ENCODE results near the gene MACO1.

Gene MACO1

DNA sequence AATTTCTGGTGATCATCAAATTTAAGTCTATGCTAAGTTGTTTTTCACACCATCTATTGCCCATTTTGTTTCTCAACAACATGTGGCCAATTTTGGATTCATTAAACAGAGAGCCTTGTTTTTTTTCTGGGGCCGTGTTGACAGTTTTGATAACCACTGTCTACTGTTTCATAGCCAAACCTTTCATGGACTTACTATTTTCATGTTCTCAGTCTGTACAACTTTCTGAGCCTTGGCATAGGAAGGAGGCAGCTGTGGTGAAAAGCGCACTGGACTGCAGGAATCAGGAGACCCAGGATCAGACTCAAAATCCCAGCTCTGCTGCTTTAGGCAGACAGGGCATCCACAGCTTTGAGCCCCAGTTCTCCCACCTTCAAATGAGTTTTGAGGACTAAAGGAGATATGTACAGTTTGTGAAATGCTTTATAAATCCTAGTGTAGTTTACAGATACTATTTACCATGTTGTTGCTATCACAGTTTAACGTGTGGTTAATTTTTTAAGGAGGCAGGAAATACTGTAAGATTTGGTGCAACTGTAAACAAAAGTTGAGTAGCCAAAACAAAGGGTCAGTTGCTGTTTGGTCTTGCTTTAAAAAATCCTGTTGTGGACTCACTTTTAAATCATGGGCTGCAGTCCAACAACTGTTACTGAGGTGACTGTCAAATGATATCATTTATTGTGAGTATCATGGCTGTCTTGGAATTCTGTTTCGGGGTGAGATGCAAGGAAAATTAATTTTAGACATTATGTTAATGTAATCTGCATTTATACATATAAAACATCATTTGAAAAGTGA is 2.9 kb downstream of the MACO1 start:
- TF ChIP-seq OSR1 (CRISPR knock-in tag; IDR thresholded peaks at IDR 0.05) (no peak), RARB (CRISPR knock-in tag; IDR thresholded peaks at IDR 0.05) (no peak), ZNF565 (CRISPR knock-in tag; conservative IDR thresholded peaks at IDR 0.05; ENCODE audit: low read depth) (no peak), SNAI2 (CRISPR knock-in tag; IDR thresholded peaks at IDR 0.05) (no peak), ZFP30 (CRISPR knock-in tag; IDR thresholded peaks at IDR 0.05) (no peak), TOX (CRISPR knock-in tag; IDR thresholded peaks at IDR 0.05; ENCODE audit: borderline replicate concordance) (no peak), TCF4 (CRISPR knock-in tag; IDR thresholded peaks at IDR 0.05; ENCODE audit: borderline replicate concordance) (no peak), ZNF8 (CRISPR knock-in tag; IDR thresholded peaks at IDR 0.05) (no peak), ZC3H10 (CRISPR knock-in tag; IDR thresholded peaks at IDR 0.05) (no peak), ZFP3 (CRISPR knock-in tag; IDR thresholded peaks at IDR 0.05) (no peak), PPARA (CRISPR knock-in tag; IDR thresholded peaks at IDR 0.05; ENCODE audit: borderline replicate concordance) (no peak)
- TF ChIP-seq, protein P1, sequence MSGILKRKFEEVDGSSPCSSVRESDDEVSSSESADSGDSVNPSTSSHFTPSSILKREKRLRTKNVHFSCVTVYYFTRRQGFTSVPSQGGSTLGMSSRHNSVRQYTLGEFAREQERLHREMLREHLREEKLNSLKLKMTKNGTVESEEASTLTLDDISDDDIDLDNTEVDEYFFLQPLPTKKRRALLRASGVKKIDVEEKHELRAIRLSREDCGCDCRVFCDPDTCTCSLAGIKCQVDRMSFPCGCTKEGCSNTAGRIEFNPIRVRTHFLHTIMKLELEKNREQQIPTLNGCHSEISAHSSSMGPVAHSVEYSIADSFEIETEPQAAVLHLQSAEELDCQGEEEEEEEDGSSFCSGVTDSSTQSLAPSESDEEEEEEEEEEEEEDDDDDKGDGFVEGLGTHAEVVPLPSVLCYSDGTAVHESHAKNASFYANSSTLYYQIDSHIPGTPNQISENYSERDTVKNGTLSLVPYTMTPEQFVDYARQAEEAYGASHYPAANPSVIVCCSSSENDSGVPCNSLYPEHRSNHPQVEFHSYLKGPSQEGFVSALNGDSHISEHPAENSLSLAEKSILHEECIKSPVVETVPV (CRISPR knock-in tag; IDR thresholded peaks at IDR 0.05) = no peak
- TF ChIP-seq, protein P2, sequence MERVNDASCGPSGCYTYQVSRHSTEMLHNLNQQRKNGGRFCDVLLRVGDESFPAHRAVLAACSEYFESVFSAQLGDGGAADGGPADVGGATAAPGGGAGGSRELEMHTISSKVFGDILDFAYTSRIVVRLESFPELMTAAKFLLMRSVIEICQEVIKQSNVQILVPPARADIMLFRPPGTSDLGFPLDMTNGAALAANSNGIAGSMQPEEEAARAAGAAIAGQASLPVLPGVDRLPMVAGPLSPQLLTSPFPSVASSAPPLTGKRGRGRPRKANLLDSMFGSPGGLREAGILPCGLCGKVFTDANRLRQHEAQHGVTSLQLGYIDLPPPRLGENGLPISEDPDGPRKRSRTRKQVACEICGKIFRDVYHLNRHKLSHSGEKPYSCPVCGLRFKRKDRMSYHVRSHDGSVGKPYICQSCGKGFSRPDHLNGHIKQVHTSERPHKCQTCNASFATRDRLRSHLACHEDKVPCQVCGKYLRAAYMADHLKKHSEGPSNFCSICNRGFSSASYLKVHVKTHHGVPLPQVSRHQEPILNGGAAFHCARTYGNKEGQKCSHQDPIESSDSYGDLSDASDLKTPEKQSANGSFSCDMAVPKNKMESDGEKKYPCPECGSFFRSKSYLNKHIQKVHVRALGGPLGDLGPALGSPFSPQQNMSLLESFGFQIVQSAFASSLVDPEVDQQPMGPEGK (CRISPR knock-in tag; IDR thresholded peaks at IDR 0.05; ENCODE audit: borderline replicate concordance) = no peak
- TF ChIP-seq, protein P3, sequence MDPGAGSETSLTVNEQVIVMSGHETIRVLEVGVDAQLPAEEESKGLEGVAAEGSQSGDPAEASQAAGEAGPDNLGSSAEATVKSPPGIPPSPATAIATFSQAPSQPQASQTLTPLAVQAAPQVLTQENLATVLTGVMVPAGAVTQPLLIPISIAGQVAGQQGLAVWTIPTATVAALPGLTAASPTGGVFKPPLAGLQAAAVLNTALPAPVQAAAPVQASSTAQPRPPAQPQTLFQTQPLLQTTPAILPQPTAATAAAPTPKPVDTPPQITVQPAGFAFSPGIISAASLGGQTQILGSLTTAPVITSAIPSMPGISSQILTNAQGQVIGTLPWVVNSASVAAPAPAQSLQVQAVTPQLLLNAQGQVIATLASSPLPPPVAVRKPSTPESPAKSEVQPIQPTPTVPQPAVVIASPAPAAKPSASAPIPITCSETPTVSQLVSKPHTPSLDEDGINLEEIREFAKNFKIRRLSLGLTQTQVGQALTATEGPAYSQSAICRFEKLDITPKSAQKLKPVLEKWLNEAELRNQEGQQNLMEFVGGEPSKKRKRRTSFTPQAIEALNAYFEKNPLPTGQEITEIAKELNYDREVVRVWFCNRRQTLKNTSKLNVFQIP (CRISPR knock-in tag; IDR thresholded peaks at IDR 0.05; ENCODE audit: borderline replicate concordance, low read depth) = no peak
- ATAC-seq = no peak

DNA sequence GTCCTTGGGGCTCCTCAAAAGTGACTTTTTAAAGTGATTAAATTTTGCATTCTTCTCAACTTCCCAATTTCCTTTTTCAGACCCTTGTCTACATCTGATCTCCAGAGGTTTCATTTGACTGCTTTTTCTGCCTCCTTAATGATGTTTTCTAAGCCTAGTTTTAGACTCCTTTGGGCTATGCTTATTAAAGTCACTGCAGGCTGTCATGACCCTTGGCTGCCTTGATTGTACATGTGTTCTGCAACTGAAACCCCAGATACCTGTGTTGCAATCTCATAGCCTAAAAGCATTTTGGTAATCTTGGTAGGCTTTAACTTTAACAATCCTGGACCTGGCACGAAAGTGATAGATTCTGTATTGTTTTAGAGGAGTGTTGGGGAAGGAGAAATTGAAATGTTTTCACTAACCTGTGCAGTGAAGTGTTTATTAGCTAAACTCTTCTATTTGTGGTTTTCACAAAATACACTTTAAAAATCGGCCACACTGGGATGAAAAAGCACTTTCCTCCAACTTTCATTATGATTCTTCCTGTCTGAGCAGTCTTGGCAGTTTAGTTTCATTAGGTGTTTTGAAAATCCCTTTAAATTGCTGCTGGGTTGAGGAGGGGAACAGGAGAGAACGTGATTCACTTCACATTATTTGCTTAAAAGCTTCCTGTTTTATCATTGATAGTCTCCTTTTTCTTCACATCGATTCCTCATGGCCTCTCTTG is 4.9 kb downstream of the MACO1 start:
- TF ChIP-seq BACH2 (CRISPR knock-in tag; IDR thresholded peaks at IDR 0.05; ENCODE audit: borderline replicate concordance) = no peak
- TF ChIP-seq ESRRG (CRISPR knock-in tag; IDR thresholded peaks at IDR 0.05) = no peak
- TF ChIP-seq ZC3H10 (CRISPR knock-in tag; IDR thresholded peaks at IDR 0.05) = no peak
- no peak for TF ChIP-seq ZNF565 (CRISPR knock-in tag; conservative IDR thresholded peaks at IDR 0.05; ENCODE audit: low read depth)
- TF ChIP-seq ISL1 (CRISPR knock-in tag; IDR thresholded peaks at IDR 0.05) = no peak
- TF ChIP-seq ZFP30 (CRISPR knock-in tag; IDR thresholded peaks at IDR 0.05) = no peak
- TF ChIP-seq TOX (CRISPR knock-in tag; IDR thresholded peaks at IDR 0.05; ENCODE audit: borderline replicate concordance) = no peak
- no peak for TF ChIP-seq RARB (CRISPR knock-in tag; IDR thresholded peaks at IDR 0.05)
- TF ChIP-seq, protein P2 (CRISPR knock-in tag; IDR thresholded peaks at IDR 0.05; ENCODE audit: borderline replicate concordance) = no peak
- TF ChIP-seq TCF4 (CRISPR knock-in tag; IDR thresholded peaks at IDR 0.05; ENCODE audit: borderline replicate concordance) = no peak
- ATAC-seq = peak; percentile 14; the same call in 2 of the 3 replicates

DNA sequence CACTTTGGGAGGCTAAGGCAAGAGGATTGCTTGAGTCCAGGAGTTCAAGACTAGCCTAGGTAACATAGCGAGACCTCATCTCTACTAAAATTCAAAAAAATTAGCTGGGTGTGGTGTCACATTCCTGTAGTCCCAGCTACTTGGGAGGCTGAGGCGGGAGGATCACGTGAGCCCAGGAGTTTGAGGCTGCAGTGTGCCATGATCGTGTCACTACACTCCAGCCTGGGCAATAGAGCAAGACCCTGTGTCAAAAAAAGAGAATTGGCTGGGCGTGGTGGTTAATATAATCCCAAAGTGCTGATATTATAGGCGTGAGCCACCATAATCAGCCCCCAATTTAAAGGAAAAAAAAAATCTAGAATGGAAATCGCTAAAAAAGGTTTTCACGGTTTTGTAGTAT is 7.0 kb downstream of the MACO1 start:
- no peak for ATAC-seq
- no peak for TF ChIP-seq ZNF8 (CRISPR knock-in tag; IDR thresholded peaks at IDR 0.05)
- no peak for TF ChIP-seq CSDC2 (CRISPR knock-in tag; IDR thresholded peaks at IDR 0.05)
- no peak for TF ChIP-seq TOX (CRISPR knock-in tag; IDR thresholded peaks at IDR 0.05; ENCODE audit: borderline replicate concordance)
- TF ChIP-seq, protein P3 (CRISPR knock-in tag; IDR thresholded peaks at IDR 0.05; ENCODE audit: borderline replicate concordance, low read depth) = no peak
- no peak for TF ChIP-seq TCF4 (CRISPR knock-in tag; IDR thresholded peaks at IDR 0.05; ENCODE audit: borderline replicate concordance)
- no peak for TF ChIP-seq ZC3H10 (CRISPR knock-in tag; IDR thresholded peaks at IDR 0.05)
- no peak for TF ChIP-seq ESRRG (CRISPR knock-in tag; IDR thresholded peaks at IDR 0.05)
- TF ChIP-seq, protein P4, sequence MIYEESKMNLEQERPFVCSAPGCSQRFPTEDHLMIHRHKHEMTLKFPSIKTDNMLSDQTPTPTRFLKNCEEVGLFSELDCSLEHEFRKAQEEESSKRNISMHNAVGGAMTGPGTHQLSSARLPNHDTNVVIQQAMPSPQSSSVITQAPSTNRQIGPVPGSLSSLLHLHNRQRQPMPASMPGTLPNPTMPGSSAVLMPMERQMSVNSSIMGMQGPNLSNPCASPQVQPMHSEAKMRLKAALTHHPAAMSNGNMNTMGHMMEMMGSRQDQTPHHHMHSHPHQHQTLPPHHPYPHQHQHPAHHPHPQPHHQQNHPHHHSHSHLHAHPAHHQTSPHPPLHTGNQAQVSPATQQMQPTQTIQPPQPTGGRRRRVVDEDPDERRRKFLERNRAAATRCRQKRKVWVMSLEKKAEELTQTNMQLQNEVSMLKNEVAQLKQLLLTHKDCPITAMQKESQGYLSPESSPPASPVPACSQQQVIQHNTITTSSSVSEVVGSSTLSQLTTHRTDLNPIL (CRISPR knock-in tag; IDR thresholded peaks at IDR 0.05; ENCODE audit: low read depth) = no peak
- no peak for TF ChIP-seq SNAI2 (CRISPR knock-in tag; IDR thresholded peaks at IDR 0.05)
- no peak for TF ChIP-seq ZNF70 (CRISPR knock-in tag; IDR thresholded peaks at IDR 0.05)
- TF ChIP-seq, protein P5, sequence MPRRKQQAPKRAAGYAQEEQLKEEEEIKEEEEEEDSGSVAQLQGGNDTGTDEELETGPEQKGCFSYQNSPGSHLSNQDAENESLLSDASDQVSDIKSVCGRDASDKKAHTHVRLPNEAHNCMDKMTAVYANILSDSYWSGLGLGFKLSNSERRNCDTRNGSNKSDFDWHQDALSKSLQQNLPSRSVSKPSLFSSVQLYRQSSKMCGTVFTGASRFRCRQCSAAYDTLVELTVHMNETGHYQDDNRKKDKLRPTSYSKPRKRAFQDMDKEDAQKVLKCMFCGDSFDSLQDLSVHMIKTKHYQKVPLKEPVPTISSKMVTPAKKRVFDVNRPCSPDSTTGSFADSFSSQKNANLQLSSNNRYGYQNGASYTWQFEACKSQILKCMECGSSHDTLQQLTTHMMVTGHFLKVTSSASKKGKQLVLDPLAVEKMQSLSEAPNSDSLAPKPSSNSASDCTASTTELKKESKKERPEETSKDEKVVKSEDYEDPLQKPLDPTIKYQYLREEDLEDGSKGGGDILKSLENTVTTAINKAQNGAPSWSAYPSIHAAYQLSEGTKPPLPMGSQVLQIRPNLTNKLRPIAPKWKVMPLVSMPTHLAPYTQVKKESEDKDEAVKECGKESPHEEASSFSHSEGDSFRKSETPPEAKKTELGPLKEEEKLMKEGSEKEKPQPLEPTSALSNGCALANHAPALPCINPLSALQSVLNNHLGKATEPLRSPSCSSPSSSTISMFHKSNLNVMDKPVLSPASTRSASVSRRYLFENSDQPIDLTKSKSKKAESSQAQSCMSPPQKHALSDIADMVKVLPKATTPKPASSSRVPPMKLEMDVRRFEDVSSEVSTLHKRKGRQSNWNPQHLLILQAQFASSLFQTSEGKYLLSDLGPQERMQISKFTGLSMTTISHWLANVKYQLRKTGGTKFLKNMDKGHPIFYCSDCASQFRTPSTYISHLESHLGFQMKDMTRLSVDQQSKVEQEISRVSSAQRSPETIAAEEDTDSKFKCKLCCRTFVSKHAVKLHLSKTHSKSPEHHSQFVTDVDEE (CRISPR knock-in tag; IDR thresholded peaks at IDR 0.05) = no peak
- no peak for TF ChIP-seq GLIS3 (CRISPR knock-in tag; IDR thresholded peaks at IDR 0.05)
- TF ChIP-seq PPARA (CRISPR knock-in tag; IDR thresholded peaks at IDR 0.05; ENCODE audit: borderline replicate concordance) = no peak

Measured in SK-N-SH treated with all-trans-retinoic acid at 6 μM for 48 hours (cell line).